Endothelial cell of coronary artery (primary cell): ENCODE measurements around the gene MOSMO. TPM values are rescaled to one million over a fixed set of nuclear protein-coding genes. Genes with fewer than 3 reads are reported as not detected.

ENCODE experiments used
- total RNA-seq: library from RNA; depleted of rRNA; stranded (reverse); fragments of >200 nt; gene quantifications from 2 replicates; pipeline ENCODE4 v1.2.3, GENCODE V29; 2014

The MOSMO gene
- 12.9 and 13.6 TPM in 2 replicates for total RNA-seq

GRCh38 chr16:22007509-22008214 lies at the start of gene MOSMO:
Gene MOSMO, plus strand, starts transcription at chr16:22008111. Its CDS starts 191 bp downstream, at chr16:22008302.

GRCh38 chr16:22092143-22092933 lies 84.4 kb downstream of the MOSMO start, which contains the start of gene VWA3A:
Gene VWA3A, plus strand, starts transcription at chr16:22092541. Its CDS starts 97 bp downstream, at chr16:22092638.

Other genes with a start within 250 kb of the MOSMO start
- 35.9 and 48.9 TPM in 2 replicates for gene NPIPB4, start 150.4 kb upstream of the MOSMO start, total RNA-seq
- gene UQCRC2, start 54.8 kb upstream of the MOSMO start, total RNA-seq, result 236 and 249 TPM in 2 replicates
- gene PDZD9, start 7.0 kb upstream of the MOSMO start, total RNA-seq, result not detected in 2 replicates
- not detected in 2 replicates for gene VWA3A, start 84.4 kb downstream of the MOSMO start, total RNA-seq
- gene SDR42E2, start 154.4 kb downstream of the MOSMO start, total RNA-seq, result under 0.01 and 0.09 TPM in 2 replicates
- gene EEF2K, start 198.2 kb downstream of the MOSMO start, total RNA-seq, result 28.0 and 28.1 TPM in 2 replicates